Fibroblast of lung (primary cell): Measurements from ENCODE around the gene TMEM196. TPM values are rescaled to one million over a fixed set of nuclear protein-coding genes. Genes with fewer than 3 reads are reported as not detected.
A peak's percentile ranks its signal among the peaks of the same experiment; 100 is the strongest.
"Not testable (repeated sequence)": the region's sequence is repeated elsewhere in the genome, so short reads cannot be mapped to it uniquely, and the experiment has no call there.

Experiments
- DNase-seq, 2 donors: peaks; one replicate each; pipeline versions ENCODE4 v3.0.0 to v3.0.0-alpha.2; 2010; ENCODE audit warnings: low read depth in 2 of 2
- H2AFZ ChIP-seq: 2 replicates; pipeline ENCODE4 v1.5.1; 2012; ENCODE audit warnings: low read length, control low read depth, inconsistent platforms
- H3K27ac ChIP-seq: 2 replicates; pipeline ENCODE4 v1.5.1; 2011; ENCODE audit warnings: low read length, control low read depth; ENCODE audit not compliant: insufficient read depth
- H3K27me3 ChIP-seq: 2 replicates; pipeline ENCODE4 v1.5.1; 2011; ENCODE audit warnings: mild to moderate bottlenecking, low read length; ENCODE audit not compliant: control insufficient read depth, insufficient read depth
- H3K36me3 ChIP-seq: 2 replicates; pipeline ENCODE4 v1.5.1; 2011; ENCODE audit warnings: low read length; ENCODE audit not compliant: control insufficient read depth, insufficient read depth
- H3K4me1 ChIP-seq: 2 replicates; pipeline ENCODE4 v1.5.1; 2011; ENCODE audit warnings: low read length; ENCODE audit not compliant: control insufficient read depth, insufficient read depth; ENCODE audit errors: extremely low read depth
- H3K4me2 ChIP-seq: 2 replicates; pipeline ENCODE4 v1.5.1; 2011; ENCODE audit warnings: low read length, control low read depth; ENCODE audit not compliant: insufficient read depth; ENCODE audit errors: extremely low read depth
- H3K4me3 ChIP-seq, 4 experiments: fragments of 200-600 bp in 1 of 4; sonication (generic) in 1 of 4; replicated peaks in 1 of 4; 2 replicates each; pipeline ENCODE4 v1.5.1; 2011 to 2016; ENCODE audit warnings: low read length in 4 of 4, low read depth in 3 of 4, mild to moderate bottlenecking in 3 of 4, control low read depth in 2 of 4, inconsistent platforms in 1 of 4, mixed read lengths in 1 of 4; ENCODE audit not compliant: insufficient read depth in 1 of 4; ENCODE audit errors: control extremely low read depth in 1 of 4
- H3K79me2 ChIP-seq: 2 replicates; pipeline ENCODE4 v1.5.1; 2012; ENCODE audit warnings: mild to moderate bottlenecking, low read length, inconsistent platforms; ENCODE audit not compliant: control insufficient read depth, insufficient read depth
- H3K9ac ChIP-seq: 2 replicates; pipeline ENCODE4 v1.5.1; 2011; ENCODE audit warnings: mild to moderate bottlenecking, low read length, control low read depth; ENCODE audit not compliant: insufficient read depth
- H3K9me3 ChIP-seq: 2 replicates; pipeline ENCODE4 v1.5.1; 2012; ENCODE audit warnings: low read depth, low read length; ENCODE audit not compliant: control insufficient read depth, insufficient read depth
- H4K20me1 ChIP-seq: 2 replicates; pipeline ENCODE4 v1.5.1; 2011; ENCODE audit warnings: low read length; ENCODE audit not compliant: control insufficient read depth, insufficient read depth; ENCODE audit errors: extremely low read depth
- EZH2 ChIP-seq: IDR thresholded peaks from 2 replicates; pipeline ENCODE4 v1.5.1; 2012; ENCODE audit warnings: low read length, control low read depth, mild to moderate bottlenecking; ENCODE audit errors: missing control alignments
- polyA plus RNA-seq, 2 donors: library from polyadenylated mRNA; depleted of rRNA in 1 of 2; stranded (reverse) in 1 of 2; unstranded in 1 of 2; fragments of >200 nt; gene quantifications; 2 replicates each; pipeline ENCODE4 v1.2.1, GENCODE V29; 2011 to 2012; ENCODE audit warnings: missing spikeins in 1 of 2
- total RNA-seq: library from RNA; depleted of rRNA; stranded (reverse); fragments of >200 nt; gene quantifications from 2 replicates; pipeline ENCODE4 v1.2.1, GENCODE V29; 2014
- TF ChIP-seq, protein P1 (sequence below), 2 donors: IDR thresholded peaks in 1 of 2; conservative IDR thresholded peaks in 1 of 2; 1 replicate in 1 of 2; 2 replicates in 1 of 2; pipeline ENCODE4 v1.5.1; 2011 to 2012; ENCODE audit warnings: low read length in 2 of 2, control low read depth in 1 of 2, inconsistent platforms in 1 of 2, low read depth in 1 of 2, mild to moderate bottlenecking in 1 of 2

TMEM196 gene
- total and polyA plus RNA-seq, 2 donors (not counting 1 experiment from before 2014, with no cell fraction given) = not detected

DNA sequence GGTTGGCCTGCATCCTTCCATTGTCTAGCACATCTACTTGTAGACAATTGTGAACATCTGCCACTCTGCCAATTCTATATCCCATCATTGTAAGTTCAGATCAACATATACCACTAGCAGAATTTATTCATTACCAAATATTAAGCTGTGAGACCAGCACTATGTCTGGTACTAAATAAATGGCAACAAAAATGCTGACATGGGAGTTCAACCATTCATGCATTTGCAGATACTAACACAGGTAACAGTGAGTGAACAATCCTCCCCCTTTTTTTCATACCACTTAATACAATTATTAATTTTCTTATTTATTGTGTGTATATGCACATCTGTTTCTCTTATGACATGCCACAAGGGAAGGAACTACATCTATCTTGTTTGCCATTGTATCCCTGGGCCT, 76.5 kb downstream of the TMEM196 start:
- Histone ChIP-seq H3K27me3 (no peaks in the 10 kb centered on the region), H3K4me3 (no peak overlapping the region), H3K9ac (no peak overlapping the region), H3K4me1 (no peaks in the 10 kb centered on the region), H3K27ac (no peak overlapping the region), H3K4me2 (no peak overlapping the region), H4K20me1 (no peaks in the 10 kb centered on the region), H2AFZ (no peak overlapping the region), H3K9me3 (no peaks in the 10 kb centered on the region), H3K36me3 (peaks cover 2% of the 10 kb centered on the region), H3K79me2 (no peaks in the 10 kb centered on the region)
- no peak for DNase-seq
- no peak for TF ChIP-seq EZH2
- TF ChIP-seq, protein P1, sequence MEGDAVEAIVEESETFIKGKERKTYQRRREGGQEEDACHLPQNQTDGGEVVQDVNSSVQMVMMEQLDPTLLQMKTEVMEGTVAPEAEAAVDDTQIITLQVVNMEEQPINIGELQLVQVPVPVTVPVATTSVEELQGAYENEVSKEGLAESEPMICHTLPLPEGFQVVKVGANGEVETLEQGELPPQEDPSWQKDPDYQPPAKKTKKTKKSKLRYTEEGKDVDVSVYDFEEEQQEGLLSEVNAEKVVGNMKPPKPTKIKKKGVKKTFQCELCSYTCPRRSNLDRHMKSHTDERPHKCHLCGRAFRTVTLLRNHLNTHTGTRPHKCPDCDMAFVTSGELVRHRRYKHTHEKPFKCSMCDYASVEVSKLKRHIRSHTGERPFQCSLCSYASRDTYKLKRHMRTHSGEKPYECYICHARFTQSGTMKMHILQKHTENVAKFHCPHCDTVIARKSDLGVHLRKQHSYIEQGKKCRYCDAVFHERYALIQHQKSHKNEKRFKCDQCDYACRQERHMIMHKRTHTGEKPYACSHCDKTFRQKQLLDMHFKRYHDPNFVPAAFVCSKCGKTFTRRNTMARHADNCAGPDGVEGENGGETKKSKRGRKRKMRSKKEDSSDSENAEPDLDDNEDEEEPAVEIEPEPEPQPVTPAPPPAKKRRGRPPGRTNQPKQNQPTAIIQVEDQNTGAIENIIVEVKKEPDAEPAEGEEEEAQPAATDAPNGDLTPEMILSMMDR (conservative IDR thresholded peaks at IDR 0.05 in 1 of 2, IDR thresholded peaks at IDR 0.05 in 1 of 2; ENCODE audit: low read depth in 1 of 2, low read length in 2 of 2) = no peak

DNA sequence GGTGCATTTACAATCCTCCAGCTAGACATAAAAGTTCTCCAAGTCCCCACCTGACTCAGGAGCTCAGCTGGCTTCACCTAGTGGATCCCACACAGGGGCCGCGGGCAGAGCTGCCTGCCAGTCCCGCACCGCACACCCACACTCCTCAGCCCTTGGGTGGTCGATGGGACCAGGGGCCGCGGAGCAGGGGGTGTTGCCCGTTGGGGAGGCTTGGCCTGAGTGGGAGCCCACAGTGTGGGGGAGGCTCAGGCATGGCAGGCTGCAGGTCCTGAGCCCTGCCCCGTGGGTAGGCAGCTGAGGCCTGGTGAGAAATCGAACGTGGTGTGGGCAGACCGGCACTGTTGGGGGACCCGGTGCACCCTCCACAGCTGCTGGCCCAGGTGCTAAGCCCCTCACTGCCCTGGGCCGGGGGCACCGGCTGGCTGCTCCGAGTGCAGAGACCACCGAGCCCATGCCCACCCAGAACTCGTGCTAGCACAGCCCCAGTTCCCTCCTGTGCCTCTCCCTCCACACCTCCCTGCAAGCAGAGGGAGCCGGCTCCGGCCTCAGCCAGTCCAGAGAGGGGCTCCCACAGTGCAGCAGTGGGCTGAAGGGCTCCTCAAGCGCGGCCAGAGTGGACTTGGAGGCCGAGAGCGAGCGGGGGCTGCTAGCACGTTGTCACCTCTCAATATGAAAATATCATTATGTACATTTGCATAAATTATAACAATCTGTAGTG, 81.1 kb downstream of the TMEM196 start:
- H3K79me2 ChIP-seq = no peaks in the 10 kb centered on the region
- H3K36me3 ChIP-seq = no peaks in the 10 kb centered on the region
- H3K9ac ChIP-seq = no peak overlapping the region
- no peak overlapping the region for H3K27ac ChIP-seq
- H2AFZ ChIP-seq = no peak overlapping the region
- H4K20me1 ChIP-seq = no peaks in the 10 kb centered on the region
- no peaks in the 10 kb centered on the region for H3K9me3 ChIP-seq
- DNase-seq = no peak
- TF ChIP-seq, protein P1 (conservative IDR thresholded peaks at IDR 0.05 in 1 of 2, IDR thresholded peaks at IDR 0.05 in 1 of 2; ENCODE audit: low read depth in 1 of 2, low read length in 2 of 2) = no peak
- TF ChIP-seq EZH2 = no peak
- H3K4me3 ChIP-seq = no peak overlapping the region
- H3K4me2 ChIP-seq = no peak overlapping the region
- no peaks in the 10 kb centered on the region for H3K4me1 ChIP-seq
- H3K27me3 ChIP-seq = no peaks in the 10 kb centered on the region

GRCh38 chr7:19690736-19691135, 82.7 kb downstream of the TMEM196 start:
- Histone ChIP-seq H3K4me3 (no peak overlapping the region), H3K9ac (no peak overlapping the region), H3K36me3 (no peaks in the 10 kb centered on the region), H4K20me1 (no peaks in the 10 kb centered on the region), H3K9me3 (no peaks in the 10 kb centered on the region), H3K79me2 (no peaks in the 10 kb centered on the region), H3K27ac (no peak overlapping the region), H3K27me3 (no peaks in the 10 kb centered on the region), H3K4me2 (no peak overlapping the region), H3K4me1 (no peaks in the 10 kb centered on the region), H2AFZ (no peak overlapping the region)
- TF ChIP-seq EZH2 = no peak
- TF ChIP-seq, protein P1 (conservative IDR thresholded peaks at IDR 0.05 in 1 of 2, IDR thresholded peaks at IDR 0.05 in 1 of 2; ENCODE audit: low read depth in 1 of 2, low read length in 2 of 2) = no peak
- DNase-seq = peak in 1 of 2 donors; percentile 6

DNA sequence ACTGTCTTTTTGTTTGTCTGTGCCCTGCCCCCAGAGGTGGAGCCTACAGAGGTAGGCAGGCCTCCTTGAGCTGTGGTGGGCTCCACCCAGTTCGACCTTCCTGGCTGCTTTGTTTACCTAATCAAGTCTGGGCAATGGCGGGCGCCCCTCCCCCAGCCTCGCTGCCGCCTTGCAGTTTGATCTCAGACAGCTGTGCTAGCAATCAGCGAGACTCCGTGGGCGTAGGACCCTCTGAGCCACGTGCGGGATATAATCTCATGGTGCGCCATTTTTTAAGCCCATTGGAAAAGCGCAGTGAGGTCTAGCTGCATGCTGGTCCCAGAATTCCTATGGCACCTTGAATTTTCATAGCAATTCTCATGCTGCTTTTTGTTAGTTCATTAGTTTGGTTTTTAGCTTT, 84.3 kb downstream of the TMEM196 start:
- H3K9me3 ChIP-seq, H3K36me3 ChIP-seq, H3K27me3 ChIP-seq, H3K27ac ChIP-seq, H3K4me1 ChIP-seq, H4K20me1 ChIP-seq, H2AFZ ChIP-seq, H3K4me2 ChIP-seq, H3K9ac ChIP-seq, DNase-seq, H3K4me3 ChIP-seq, H3K79me2 ChIP-seq: not testable (repeated sequence)
